ENCODE data around the gene MZF1.
A peak's percentile ranks its signal among the peaks of the same experiment; 100 is the strongest.

MZF1 gene

DNA sequence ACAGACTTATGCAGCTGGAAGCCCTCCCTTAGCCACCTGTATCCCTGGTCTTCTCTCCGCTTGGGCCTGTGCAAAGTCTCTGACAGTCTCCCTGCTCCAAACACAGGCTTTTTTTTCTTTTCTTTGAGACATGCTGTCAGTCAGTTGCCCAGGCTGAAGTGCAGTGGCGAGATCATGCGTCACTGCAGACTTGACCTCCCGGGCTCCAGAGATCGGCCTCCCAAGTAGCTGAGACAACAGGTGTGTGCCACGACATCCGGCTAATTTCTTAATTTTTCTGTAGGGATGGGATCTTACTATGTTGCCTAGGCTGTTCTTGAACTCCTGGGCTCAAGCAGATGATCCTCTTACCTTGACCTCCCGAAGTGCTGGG lies 1.6 kb downstream of the MZF1 start:
- peaks cover 19% of the 10 kb centered on the region for H3K79me2 ChIP-seq (ENCODE audit: insufficient read depth, low read length)
- no peaks in the 10 kb centered on the region for H3K9me3 ChIP-seq (ENCODE audit: insufficient read depth, low read length, severe bottlenecking)
- TF ChIP-seq, protein P1, sequence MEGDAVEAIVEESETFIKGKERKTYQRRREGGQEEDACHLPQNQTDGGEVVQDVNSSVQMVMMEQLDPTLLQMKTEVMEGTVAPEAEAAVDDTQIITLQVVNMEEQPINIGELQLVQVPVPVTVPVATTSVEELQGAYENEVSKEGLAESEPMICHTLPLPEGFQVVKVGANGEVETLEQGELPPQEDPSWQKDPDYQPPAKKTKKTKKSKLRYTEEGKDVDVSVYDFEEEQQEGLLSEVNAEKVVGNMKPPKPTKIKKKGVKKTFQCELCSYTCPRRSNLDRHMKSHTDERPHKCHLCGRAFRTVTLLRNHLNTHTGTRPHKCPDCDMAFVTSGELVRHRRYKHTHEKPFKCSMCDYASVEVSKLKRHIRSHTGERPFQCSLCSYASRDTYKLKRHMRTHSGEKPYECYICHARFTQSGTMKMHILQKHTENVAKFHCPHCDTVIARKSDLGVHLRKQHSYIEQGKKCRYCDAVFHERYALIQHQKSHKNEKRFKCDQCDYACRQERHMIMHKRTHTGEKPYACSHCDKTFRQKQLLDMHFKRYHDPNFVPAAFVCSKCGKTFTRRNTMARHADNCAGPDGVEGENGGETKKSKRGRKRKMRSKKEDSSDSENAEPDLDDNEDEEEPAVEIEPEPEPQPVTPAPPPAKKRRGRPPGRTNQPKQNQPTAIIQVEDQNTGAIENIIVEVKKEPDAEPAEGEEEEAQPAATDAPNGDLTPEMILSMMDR (IDR thresholded peaks at IDR 0.05; ENCODE audit: borderline replicate concordance, extremely low read depth, low read length, poor library complexity, severe bottlenecking), result no peak
- TF ChIP-seq EZH2 (IDR thresholded peaks at IDR 0.05; ENCODE audit: borderline replicate concordance, low read depth, low read length, severe bottlenecking), result no peak
- peak overlapping the region; percentile 79 for H3K4me2 ChIP-seq (ENCODE audit: insufficient read depth, low read length)
- ATAC-seq (ENCODE audit: insufficient read depth, low read depth) (no peak), DNase-seq (peak; percentile 3)
- peaks cover 33% of the 10 kb centered on the region for H3K36me3 ChIP-seq (ENCODE audit: insufficient read depth, low read length)
- no peak overlapping the region for H2AFZ ChIP-seq (ENCODE audit: low read depth, low read length)
- H3K4me3 ChIP-seq (ENCODE audit: low read depth in 1 of 2, low read length in 2 of 2), result peak overlapping the region in 1 of 2 experiments; percentile 68; a peak in 1 of 4 replicates
- H3K27ac ChIP-seq (ENCODE audit: low read length), result no peak overlapping the region
- peaks cover 35% of the 10 kb centered on the region for H3K4me1 ChIP-seq (ENCODE audit: insufficient read depth, low read length)
- H3K9ac ChIP-seq (ENCODE audit: low read depth, low read length), result no peak overlapping the region
- no peaks in the 10 kb centered on the region for H3K27me3 ChIP-seq (ENCODE audit: insufficient read depth, low read length, poor library complexity)
- 0 out of 2 replicates have a peak, but pooled peaks cover 5% of the 10 kb centered on the region for H4K20me1 ChIP-seq (ENCODE audit: insufficient read depth, low read length)

DNA sequence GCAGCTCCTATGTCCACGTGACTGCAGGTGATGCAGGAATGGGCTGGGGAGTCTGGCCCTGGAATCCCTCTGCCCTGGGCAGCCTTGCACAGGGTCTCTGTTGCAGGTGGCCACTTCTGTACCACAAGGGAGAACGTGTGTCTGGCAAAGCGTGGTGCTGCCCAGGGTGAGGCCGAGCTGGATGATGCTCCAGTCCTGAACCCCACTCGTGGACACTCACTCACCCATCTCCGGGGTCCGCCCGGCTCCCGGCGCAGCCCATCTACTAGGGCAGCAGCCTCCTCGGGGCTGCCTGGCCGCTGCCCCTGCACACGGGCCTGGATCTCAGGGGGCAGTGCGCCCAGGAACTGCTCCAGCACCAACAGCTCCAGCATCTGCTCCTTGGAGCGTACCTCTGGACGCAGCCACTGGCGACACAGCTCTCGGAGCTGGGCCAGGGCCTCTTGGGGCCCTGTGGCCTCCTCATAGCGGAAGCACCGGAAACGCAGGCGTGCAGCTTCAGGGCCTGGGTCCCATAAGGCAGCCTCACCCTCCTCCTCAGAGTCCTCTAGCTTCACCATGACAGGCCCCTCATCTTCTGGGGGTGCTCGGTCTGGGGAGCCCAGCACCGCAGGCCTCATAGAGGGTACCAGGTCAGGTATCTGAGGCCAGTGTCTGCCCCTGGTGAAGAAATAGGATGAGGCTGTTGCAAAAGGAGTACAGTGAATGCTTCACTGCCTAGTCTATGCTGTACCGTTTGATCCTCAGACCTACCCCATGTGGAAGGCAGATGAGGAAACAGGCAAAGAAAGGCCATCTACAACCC lies 2.2 kb downstream of the MZF1 start:
- H3K27ac ChIP-seq (ENCODE audit: low read length), result no peak overlapping the region
- H3K4me2 ChIP-seq (ENCODE audit: insufficient read depth, low read length), result peak overlapping the region; percentile 79; the same call in 1 of the 2 replicates
- peaks cover 33% of the 10 kb centered on the region for H3K4me1 ChIP-seq (ENCODE audit: insufficient read depth, low read length)
- no peaks in the 10 kb centered on the region for H3K9me3 ChIP-seq (ENCODE audit: insufficient read depth, low read length, severe bottlenecking)
- H2AFZ ChIP-seq (ENCODE audit: low read depth, low read length), result no peak overlapping the region
- H4K20me1 ChIP-seq (ENCODE audit: insufficient read depth, low read length), result 0 out of 2 replicates have a peak, but pooled peaks cover 5% of the 10 kb centered on the region
- peaks cover 18% of the 10 kb centered on the region for H3K79me2 ChIP-seq (ENCODE audit: insufficient read depth, low read length)
- TF ChIP-seq, protein P1 (IDR thresholded peaks at IDR 0.05; ENCODE audit: borderline replicate concordance, extremely low read depth, low read length, poor library complexity, severe bottlenecking), result no peak
- TF ChIP-seq EZH2 (IDR thresholded peaks at IDR 0.05; ENCODE audit: borderline replicate concordance, low read depth, low read length, severe bottlenecking), result no peak
- no peaks in the 10 kb centered on the region for H3K27me3 ChIP-seq (ENCODE audit: insufficient read depth, low read length, poor library complexity)
- peaks cover 33% of the 10 kb centered on the region for H3K36me3 ChIP-seq (ENCODE audit: insufficient read depth, low read length)
- ATAC-seq (ENCODE audit: insufficient read depth, low read depth) (no peak), DNase-seq (peak; percentile 4)
- no peak overlapping the region for H3K4me3 ChIP-seq (ENCODE audit: low read depth in 1 of 2, low read length in 2 of 2)
- no peak overlapping the region for H3K9ac ChIP-seq (ENCODE audit: low read depth, low read length)

DNA sequence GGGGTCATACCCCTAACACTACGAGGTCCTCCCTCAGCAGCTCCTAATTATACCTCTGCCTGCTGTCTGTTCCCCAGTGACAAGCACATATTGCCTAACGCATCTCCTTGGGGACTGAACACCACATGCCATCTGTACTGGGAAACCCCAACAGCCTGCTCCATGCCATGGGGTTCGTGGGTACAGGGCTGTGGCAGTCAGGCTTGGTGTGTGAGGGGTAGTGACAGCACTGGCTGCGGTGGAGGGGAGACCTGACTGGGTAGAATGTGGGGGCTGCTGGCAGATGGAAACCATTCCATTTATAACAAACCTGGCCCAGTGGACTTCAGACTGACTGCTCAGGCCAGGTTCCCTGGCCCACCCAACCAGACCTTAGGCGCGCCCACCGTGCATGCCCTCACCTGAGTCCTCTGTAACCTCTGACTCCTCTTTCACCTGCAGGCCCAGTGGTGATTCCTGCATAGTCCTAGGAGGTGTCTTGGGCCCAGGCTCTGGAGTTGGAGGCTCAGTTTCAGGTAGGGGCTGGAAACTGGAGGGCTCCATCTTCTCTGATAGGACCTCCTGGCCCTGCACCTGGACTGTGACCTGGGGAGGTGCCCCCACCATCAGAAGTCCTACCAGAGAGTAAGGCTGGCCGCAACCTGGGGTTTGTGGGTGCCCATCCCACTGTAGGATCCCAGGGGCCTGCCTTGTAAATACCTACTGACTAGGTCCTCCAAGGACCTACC lies 3.0 kb downstream of the MZF1 start:
- no peak overlapping the region for H3K4me3 ChIP-seq (ENCODE audit: low read depth in 1 of 2, low read length in 2 of 2)
- 0 out of 2 replicates have a peak, but pooled peaks cover 5% of the 10 kb centered on the region for H4K20me1 ChIP-seq (ENCODE audit: insufficient read depth, low read length)
- ATAC-seq (ENCODE audit: insufficient read depth, low read depth), result no peak
- H3K36me3 ChIP-seq (ENCODE audit: insufficient read depth, low read length), result peaks cover 33% of the 10 kb centered on the region
- TF ChIP-seq, protein P1 (IDR thresholded peaks at IDR 0.05; ENCODE audit: borderline replicate concordance, extremely low read depth, low read length, poor library complexity, severe bottlenecking), result no peak
- no peaks in the 10 kb centered on the region for H3K9me3 ChIP-seq (ENCODE audit: insufficient read depth, low read length, severe bottlenecking)
- H3K4me2 ChIP-seq (ENCODE audit: insufficient read depth, low read length), result no peak overlapping the region
- no peaks in the 10 kb centered on the region for H3K27me3 ChIP-seq (ENCODE audit: insufficient read depth, low read length, poor library complexity)
- H3K9ac ChIP-seq (ENCODE audit: low read depth, low read length), result no peak overlapping the region
- DNase-seq, result peak; percentile 5
- H3K79me2 ChIP-seq (ENCODE audit: insufficient read depth, low read length), result peaks cover 10% of the 10 kb centered on the region
- no peak overlapping the region for H3K27ac ChIP-seq (ENCODE audit: low read length)
- no peak overlapping the region for H2AFZ ChIP-seq (ENCODE audit: low read depth, low read length)
- H3K4me1 ChIP-seq (ENCODE audit: insufficient read depth, low read length), result peaks cover 29% of the 10 kb centered on the region
